HAP-1 (cell line): ENCODE measurements around the gene ARHGEF37.

Experiments used
- DNase-seq, 2 experiments: peaks; one replicate each; pipeline ENCODE4 v3.0.0-alpha.2; 2016 to 2020; ENCODE audit warnings: low spot score in 2 of 2
- H3K27me3 ChIP-seq: fragments of 250-450 bp; sonication (Bioruptor Pico); 2 replicates; pipeline ENCODE4 v1.5.1; 2020; ENCODE audit warnings: low read depth, mild to moderate bottlenecking, moderate library complexity
- H3K36me3 ChIP-seq: fragments of 250-450 bp; sonication (Bioruptor Pico); replicated peaks from 2 replicates; pipeline ENCODE4 v1.5.1; 2020; ENCODE audit warnings: mild to moderate bottlenecking
- H3K4me1 ChIP-seq: fragments of 250-450 bp; sonication (Bioruptor Pico); 2 replicates; pipeline ENCODE4 v1.5.1; 2020; ENCODE audit warnings: mild to moderate bottlenecking
- H3K4me3 ChIP-seq: fragments of 250-450 bp; sonication (Bioruptor Pico); 2 replicates; pipeline ENCODE4 v1.5.1; 2020; ENCODE audit warnings: mild to moderate bottlenecking, moderate library complexity
- H3K9me3 ChIP-seq: fragments of 250-450 bp; sonication (Bioruptor Pico); 2 replicates; pipeline ENCODE4 v1.5.1; 2020; ENCODE audit warnings: mild to moderate bottlenecking, moderate library complexity
- in situ Hi-C: fragments of 300-500 bp; cut with MboI; formaldehyde crosslinking; loops from 3 replicates; pipeline ENCODE4 v1.14.3; 2020; ENCODE audit warnings: low sequenced_read_pairs, inconsistent platforms, mixed read lengths

ARHGEF37 gene

GRCh38 chr5:149633476-149634350 is 52.4 kb downstream of the ARHGEF37 start:
- Histone ChIP-seq H3K36me3 (no peaks in the 10 kb centered on the region), H3K4me1 (no peaks in the 10 kb centered on the region), H3K4me3 (no peak overlapping the region), H3K9me3 (no peaks in the 10 kb centered on the region), H3K27me3 (no peaks in the 10 kb centered on the region)
- in situ Hi-C loops = loop anchor here (25.0 kb wide), 1 partner anchor 579 kb away; no protein-coding TSS in a partner anchor
- no peak for DNase-seq

GRCh38 chr5:149635394-149635793 is 54.1 kb downstream of the ARHGEF37 start:
- Histone ChIP-seq H3K9me3 (no peaks in the 10 kb centered on the region), H3K4me3 (no peak overlapping the region), H3K27me3 (no peaks in the 10 kb centered on the region), H3K36me3 (no peaks in the 10 kb centered on the region), H3K4me1 (no peaks in the 10 kb centered on the region)
- DNase-seq = no peak
- in situ Hi-C loops = loop anchor here (5.0 to 25.0 kb wide), 3 partner anchors 192 to 577 kb away; no protein-coding TSS in a partner anchor

GRCh38 chr5:149636191-149636860 is 55.0 kb downstream of the ARHGEF37 start:
- no peaks in the 10 kb centered on the region for H3K27me3 ChIP-seq
- in situ Hi-C loops = loop anchor here (5.0 to 25.0 kb wide), 3 partner anchors 191 to 576 kb away; no protein-coding TSS in a partner anchor
- no peak overlapping the region for H3K4me3 ChIP-seq
- no peaks in the 10 kb centered on the region for H3K4me1 ChIP-seq
- H3K9me3 ChIP-seq = no peaks in the 10 kb centered on the region
- no peak for DNase-seq
- H3K36me3 ChIP-seq = no peaks in the 10 kb centered on the region

GRCh38 chr5:149636861-149637246 is 55.6 kb downstream of the ARHGEF37 start:
- Histone ChIP-seq H3K9me3 (no peaks in the 10 kb centered on the region), H3K36me3 (no peaks in the 10 kb centered on the region), H3K4me3 (no peak overlapping the region), H3K4me1 (no peaks in the 10 kb centered on the region), H3K27me3 (no peaks in the 10 kb centered on the region)
- DNase-seq = peak; percentile 63 to 95
- in situ Hi-C loops = loop anchor here (5.0 to 25.0 kb wide), 3 partner anchors 190 to 575 kb away; no protein-coding TSS in a partner anchor

GRCh38 chr5:149638136-149638535 is 56.8 kb downstream of the ARHGEF37 start:
- H3K27me3 ChIP-seq = no peaks in the 10 kb centered on the region
- no peak overlapping the region for H3K4me3 ChIP-seq
- H3K9me3 ChIP-seq = no peaks in the 10 kb centered on the region
- no peaks in the 10 kb centered on the region for H3K36me3 ChIP-seq
- in situ Hi-C loops = loop anchor here (5.0 to 25.0 kb wide), 3 partner anchors 189 to 574 kb away; no protein-coding TSS in a partner anchor
- no peak for DNase-seq
- H3K4me1 ChIP-seq = no peaks in the 10 kb centered on the region

- Histone ChIP-seq H3K9me3 (no peaks in the 10 kb centered on the region), H3K4me3 (no peak overlapping the region)
- in situ Hi-C loops = loop anchor here (5.0 to 25.0 kb wide), 3 partner anchors 189 to 574 kb away; no protein-coding TSS in a partner anchor
Observed at GRCh38 chr5:149638546-149639241, 57.4 kb downstream of the ARHGEF37 start.

GRCh38 chr5:149639737-149640136 is 58.4 kb downstream of the ARHGEF37 start:
- DNase-seq = no peak
- Histone ChIP-seq H3K9me3 (no peaks in the 10 kb centered on the region), H3K27me3 (no peaks in the 10 kb centered on the region), H3K4me1 (no peaks in the 10 kb centered on the region), H3K36me3 (no peaks in the 10 kb centered on the region), H3K4me3 (no peak overlapping the region)
- in situ Hi-C loops = loop anchor here (5.0 to 25.0 kb wide), 3 partner anchors 188 to 573 kb away; no protein-coding TSS in a partner anchor

More at GRCh38 chr5:149638546-149639241, 57.4 kb downstream of the ARHGEF37 start:
- no peak for DNase-seq
- no peaks in the 10 kb centered on the region for H3K27me3 ChIP-seq
- H3K36me3 ChIP-seq = no peaks in the 10 kb centered on the region
- H3K4me1 ChIP-seq = no peaks in the 10 kb centered on the region

GRCh38 chr5:149640350-149640999 is 59.2 kb downstream of the ARHGEF37 start:
- in situ Hi-C loops = loop anchor here (25.0 kb wide), 1 partner anchor 572 kb away; no protein-coding TSS in a partner anchor
- Histone ChIP-seq H3K27me3 (no peaks in the 10 kb centered on the region), H3K4me3 (no peak overlapping the region), H3K4me1 (no peaks in the 10 kb centered on the region), H3K36me3 (no peaks in the 10 kb centered on the region), H3K9me3 (no peaks in the 10 kb centered on the region)
- DNase-seq = no peak

- no peak for DNase-seq
- H3K9me3 ChIP-seq = no peaks in the 10 kb centered on the region
- no peak overlapping the region for H3K4me3 ChIP-seq
- in situ Hi-C loops = loop anchor here (25.0 kb wide), 1 partner anchor 571 kb away; no protein-coding TSS in a partner anchor
- H3K36me3 ChIP-seq = no peaks in the 10 kb centered on the region
- H3K27me3 ChIP-seq = no peaks in the 10 kb centered on the region
- no peaks in the 10 kb centered on the region for H3K4me1 ChIP-seq
Observed at GRCh38 chr5:149641000-149641576, 59.8 kb downstream of the ARHGEF37 start.

GRCh38 chr5:149641600-149641999 is 60.3 kb downstream of the ARHGEF37 start:
- no peak overlapping the region for H3K4me3 ChIP-seq
- no peaks in the 10 kb centered on the region for H3K4me1 ChIP-seq
- no peaks in the 10 kb centered on the region for H3K27me3 ChIP-seq
- H3K9me3 ChIP-seq = no peaks in the 10 kb centered on the region
- in situ Hi-C loops = loop anchor here (25.0 kb wide), 1 partner anchor 571 kb away; no protein-coding TSS in a partner anchor
- H3K36me3 ChIP-seq = no peaks in the 10 kb centered on the region
- DNase-seq = no peak

GRCh38 chr5:149643781-149644180 is 62.5 kb downstream of the ARHGEF37 start:
- Histone ChIP-seq H3K4me3 (no peak overlapping the region), H3K4me1 (no peaks in the 10 kb centered on the region), H3K9me3 (no peaks in the 10 kb centered on the region), H3K36me3 (no peaks in the 10 kb centered on the region), H3K27me3 (no peaks in the 10 kb centered on the region)
- DNase-seq = no peak
- in situ Hi-C loops = loop anchor here (25.0 kb wide), 1 partner anchor 569 kb away; no protein-coding TSS in a partner anchor

- in situ Hi-C loops = loop anchor here (25.0 kb wide), 1 partner anchor 568 kb away; no protein-coding TSS in a partner anchor
- Histone ChIP-seq H3K27me3 (no peaks in the 10 kb centered on the region), H3K4me3 (no peak overlapping the region), H3K9me3 (no peaks in the 10 kb centered on the region), H3K4me1 (no peaks in the 10 kb centered on the region), H3K36me3 (no peaks in the 10 kb centered on the region)
- no peak for DNase-seq
Observed at GRCh38 chr5:149644629-149645028, 63.3 kb downstream of the ARHGEF37 start.
